CD8-positive, alpha-beta memory T cell (primary cell): ENCODE results near the gene PICK1. TPM values are rescaled to one million over a fixed set of nuclear protein-coding genes. Genes with fewer than 3 reads are reported as not detected.

Experiments used
- CTCF ChIA-PET: fragments of 350-600 bp; sonication (Branson Sonifier 250); formaldehyde crosslinking; loops from one replicate; lab custom pipeline; 2021; ENCODE audit warnings: antibody characterized with exemption; lab: Charles Lee
- POLR2A ChIA-PET: fragments of 350-600 bp; sonication (Branson Sonifier 250); formaldehyde crosslinking; loops from one replicate; lab custom pipeline; 2021; ENCODE audit warnings: antibody characterized with exemption; lab: Charles Lee
- DNase-seq, 5 donors: peaks; one replicate each; pipeline versions ENCODE4 v3.0.0 to v3.0.0-alpha.2; 2020 to 2022; ENCODE audit warnings: mixed read lengths in 1 of 5
- H3K27ac ChIP-seq: one replicate; pipeline ENCODE4 v1.7.0; 2013; ENCODE audit warnings: low read depth, mild to moderate bottlenecking, low read length, moderate library complexity
- H3K27me3 ChIP-seq: 2 replicates; pipeline ENCODE4 v1.7.0; 2013; ENCODE audit warnings: low read length, mild to moderate bottlenecking; ENCODE audit not compliant: insufficient read depth, poor library complexity, severe bottlenecking
- H3K36me3 ChIP-seq: 2 replicates; pipeline ENCODE4 v1.7.0; 2013; ENCODE audit warnings: mild to moderate bottlenecking, low read length, moderate library complexity; ENCODE audit not compliant: insufficient read depth
- H3K4me1 ChIP-seq: 2 replicates; pipeline ENCODE4 v1.7.0; 2013; ENCODE audit warnings: mild to moderate bottlenecking, low read length, moderate library complexity; ENCODE audit not compliant: insufficient read depth
- H3K4me3 ChIP-seq: 2 replicates; pipeline ENCODE4 v1.7.0; 2013; ENCODE audit warnings: mild to moderate bottlenecking, low read length
- H3K9me3 ChIP-seq: 2 replicates; pipeline ENCODE4 v1.7.0; 2013; ENCODE audit warnings: mild to moderate bottlenecking, low read length
- H3K27ac Mint-ChIP-seq, 8 donors: one replicate each; pipeline ENCODE4 v1.8.0; 2020 to 2021; ENCODE audit warnings: mixed read lengths in 8 of 8, mild to moderate bottlenecking in 6 of 8, inconsistent platforms in 3 of 8, moderate library complexity in 3 of 8
- H3K27me3 Mint-ChIP-seq, 2 donors: one replicate each; pipeline ENCODE4 v1.8.0; 2020 to 2021; ENCODE audit warnings: mixed read lengths in 2 of 2, mild to moderate bottlenecking in 1 of 2, moderate library complexity in 1 of 2
- H3K36me3 Mint-ChIP-seq, 3 donors: one replicate each; pipeline ENCODE4 v1.8.0; 2020 to 2021; ENCODE audit warnings: mixed read lengths in 3 of 3, inconsistent platforms in 1 of 3, mild to moderate bottlenecking in 1 of 3
- H3K4me1 Mint-ChIP-seq, 3 donors: one replicate each; pipeline ENCODE4 v1.8.0; 2020 to 2021; ENCODE audit warnings: mixed read lengths in 3 of 3, inconsistent platforms in 1 of 3, mild to moderate bottlenecking in 1 of 3
- H3K4me3 Mint-ChIP-seq, 7 donors: one replicate each; pipeline ENCODE4 v1.8.0; 2020 to 2021; ENCODE audit warnings: mixed read lengths in 7 of 7, mild to moderate bottlenecking in 6 of 7, moderate library complexity in 4 of 7, inconsistent platforms in 2 of 7
- H3K9me3 Mint-ChIP-seq, 5 donors: one replicate each; pipeline ENCODE4 v1.8.0; 2020 to 2022; ENCODE audit warnings: mixed read lengths in 5 of 5, mild to moderate bottlenecking in 3 of 5, moderate library complexity in 2 of 5, inconsistent platforms in 1 of 5
- polyA plus RNA-seq: library from polyadenylated mRNA; unstranded; fragments of 300-500 nt; fragmentation: Illumina TruSeq; gene quantifications from one replicate; pipeline ENCODE4 v1.2.3, GENCODE V29; 2021
- total RNA-seq, 2 experiments: library from RNA; stranded (reverse); gene quantifications; one replicate each; pipeline ENCODE4 v1.2.3, GENCODE V29; 2021

The PICK1 gene
- total and polyA plus RNA-seq, 3 experiments from 2014 or later: 9.4 to 22.5 (median 21.0) TPM

- Histone ChIP-seq H3K27ac (no peak overlapping the region), H3K4me1 (no peaks in the 10 kb centered on the region), H3K9me3 (no peaks in the 10 kb centered on the region), H3K27me3 (no peaks in the 10 kb centered on the region), H3K36me3 (no peaks in the 10 kb centered on the region), H3K4me3 (no peak overlapping the region)
- Mint-ChIP-seq H3K4me3 (no peak overlapping the region), H3K27ac (no peak overlapping the region), H3K4me1 (peaks cover 0 to 6% (median 3%) of the 10 kb centered on the region in 3 donors), H3K9me3 (no peaks in the 10 kb centered on the region), H3K27me3 (no peaks in the 10 kb centered on the region), H3K36me3 (peaks cover 4 to 23% (median 11%) of the 10 kb centered on the region in 3 donors)
- DNase-seq: no peak
- ChIA-PET CTCF (no interaction called here), POLR2A (no interaction called here)
Observed at GRCh38 chr22:38097058-38097457, 39.9 kb downstream of the PICK1 start.

- no peaks in the 10 kb centered on the region for H3K36me3 ChIP-seq
- Mint-ChIP-seq H3K4me3 (no peak overlapping the region), H3K36me3 (peaks cover 4 to 21% (median 11%) of the 10 kb centered on the region in 3 donors), H3K4me1 (peaks cover 0 to 6% (median 3%) of the 10 kb centered on the region in 3 donors), H3K27me3 (no peaks in the 10 kb centered on the region), H3K27ac (no peak overlapping the region), H3K9me3 (no peaks in the 10 kb centered on the region)
- no peak for DNase-seq
- no peaks in the 10 kb centered on the region for H3K9me3 ChIP-seq
- no peaks in the 10 kb centered on the region for H3K27me3 ChIP-seq
- no peak overlapping the region for H3K4me3 ChIP-seq
- H3K27ac ChIP-seq: no peak overlapping the region
- POLR2A ChIA-PET: no interaction called here
- CTCF ChIA-PET: interaction anchor here (1.3 kb wide), 1 partner anchor 132 kb away, joined by 4 read pairs; no protein-coding TSS in a partner anchor
- H3K4me1 ChIP-seq: no peaks in the 10 kb centered on the region
Observed at GRCh38 chr22:38097557-38098409, 40.6 kb downstream of the PICK1 start.

- H3K36me3 ChIP-seq: no peaks in the 10 kb centered on the region
- H3K27ac Mint-ChIP-seq: peak overlapping the region in 2 of 8 donors; percentile 52 to 56
- no peak overlapping the region for H3K27ac ChIP-seq
- no peaks in the 10 kb centered on the region for H3K9me3 Mint-ChIP-seq
- H3K36me3 Mint-ChIP-seq: peaks cover 0 to 14% (median 11%) of the 10 kb centered on the region in 3 donors
- DNase-seq: no peak
- H3K4me3 ChIP-seq: no peak overlapping the region
- no peaks in the 10 kb centered on the region for H3K27me3 ChIP-seq
- H3K4me1 ChIP-seq: no peaks in the 10 kb centered on the region
- H3K4me3 Mint-ChIP-seq: no peak overlapping the region
- H3K27me3 Mint-ChIP-seq: no peaks in the 10 kb centered on the region
- ChIA-PET CTCF (interaction anchor here (1.3 kb wide), 1 partner anchor 131 kb away, joined by 4 read pairs; no protein-coding TSS in a partner anchor), POLR2A (no interaction called here)
- H3K9me3 ChIP-seq: no peaks in the 10 kb centered on the region
- peaks cover 4 to 10% (median 6%) of the 10 kb centered on the region in 3 donors for H3K4me1 Mint-ChIP-seq
Observed at GRCh38 chr22:38098410-38099249, 41.4 kb downstream of the PICK1 start.

- no peaks in the 10 kb centered on the region for H3K27me3 ChIP-seq
- no peaks in the 10 kb centered on the region for H3K9me3 ChIP-seq
- Mint-ChIP-seq H3K27me3 (no peaks in the 10 kb centered on the region), H3K27ac (peak overlapping the region in 2 of 8 donors; percentile 14 to 43), H3K4me1 (peaks cover 22 to 30% (median 23%) of the 10 kb centered on the region in 3 donors), H3K4me3 (no peak overlapping the region), H3K9me3 (peaks cover 0 to 2% (median 0%) of the 10 kb centered on the region in 5 donors), H3K36me3 (peaks cover 0 to 5% (median 0%) of the 10 kb centered on the region in 3 donors)
- ChIA-PET POLR2A (interaction anchor here (0.7 kb wide), 1 partner anchor 66 kb away, joined by 7 read pairs; no protein-coding TSS in a partner anchor), CTCF (interaction anchor here (1.9 kb wide), 1 partner anchor 52 kb away, joined by 4 read pairs; no protein-coding TSS in a partner anchor)
- H3K36me3 ChIP-seq: no peaks in the 10 kb centered on the region
- no peaks in the 10 kb centered on the region for H3K4me1 ChIP-seq
- no peak overlapping the region for H3K4me3 ChIP-seq
- no peak overlapping the region for H3K27ac ChIP-seq
- no peak for DNase-seq
Observed at GRCh38 chr22:38103641-38104040, 46.4 kb downstream of the PICK1 start.

GRCh38 chr22:38104084-38104483 lies 46.9 kb downstream of the PICK1 start:
- Mint-ChIP-seq H3K27ac (peak overlapping the region in 5 of 8 donors; percentile 14 to 67 (median 43)), H3K4me3 (peak overlapping the region in 2 of 7 donors; percentile 38 to 68), H3K4me1 (peaks cover 22 to 30% (median 23%) of the 10 kb centered on the region in 3 donors), H3K27me3 (no peaks in the 10 kb centered on the region), H3K9me3 (peaks cover 0 to 2% (median 0%) of the 10 kb centered on the region in 5 donors), H3K36me3 (peaks cover 0 to 5% (median 0%) of the 10 kb centered on the region in 3 donors)
- no peaks in the 10 kb centered on the region for H3K9me3 ChIP-seq
- POLR2A ChIA-PET: no interaction called here
- H3K4me1 ChIP-seq: no peaks in the 10 kb centered on the region
- no peak overlapping the region for H3K27ac ChIP-seq
- H3K36me3 ChIP-seq: no peaks in the 10 kb centered on the region
- DNase-seq: no peak
- CTCF ChIA-PET: interaction anchor here (1.9 kb wide), 1 partner anchor 52 kb away, joined by 4 read pairs; no protein-coding TSS in a partner anchor
- no peak overlapping the region for H3K4me3 ChIP-seq
- H3K27me3 ChIP-seq: no peaks in the 10 kb centered on the region

GRCh38 chr22:38106814-38107578 lies 49.8 kb downstream of the PICK1 start:
- Histone ChIP-seq H3K4me3 (no peak overlapping the region), H3K36me3 (no peaks in the 10 kb centered on the region), H3K27ac (no peak overlapping the region), H3K4me1 (no peaks in the 10 kb centered on the region), H3K27me3 (no peaks in the 10 kb centered on the region), H3K9me3 (no peaks in the 10 kb centered on the region)
- peaks cover 0 to 2% (median 0%) of the 10 kb centered on the region in 5 donors for H3K9me3 Mint-ChIP-seq
- H3K4me3 Mint-ChIP-seq: peak overlapping the region in 1 of 7 donors; percentile 58
- H3K27ac Mint-ChIP-seq: peak overlapping the region in 1 of 8 donors; percentile 72
- peaks cover 20 to 24% (median 23%) of the 10 kb centered on the region in 3 donors for H3K4me1 Mint-ChIP-seq
- no peaks in the 10 kb centered on the region for H3K27me3 Mint-ChIP-seq
- peaks cover 0 to 5% (median 0%) of the 10 kb centered on the region in 3 donors for H3K36me3 Mint-ChIP-seq
- CTCF ChIA-PET: interaction anchor here (0.5 to 1.4 kb wide), 2 partner anchors 39 to 54 kb away, joined by 3 read pairs; no protein-coding TSS in a partner anchor
- POLR2A ChIA-PET: no interaction called here
- no peak for DNase-seq
